GM10248 (cell line): ENCODE measurements around the gene PRDM16.

Source experiments
- CTCF ChIA-PET: fragments of 300-600 bp; sonication (Branson Sonifier 250); formaldehyde crosslinking; extraction: SDS; loops from one replicate; lab custom pipeline; 2021; ENCODE audit warnings: antibody characterized with exemption; lab: Yijun Ruan, JAX
- POLR2A ChIA-PET: fragments of 350-650 bp; sonication (Branson Sonifier 250); formaldehyde crosslinking; extraction: SDS; loops from one replicate; lab custom pipeline; 2020; ENCODE audit warnings: antibody characterized with exemption; lab: Yijun Ruan, JAX
- DNase-seq: peaks from one replicate; pipeline ENCODE4 v3.0.0; 2012; ENCODE audit errors: extremely low spot score
- CTCF ChIP-seq: IDR thresholded peaks from 2 replicates; pipeline ENCODE4 v1.5.1; 2012; ENCODE audit warnings: mild to moderate bottlenecking, low read depth; ENCODE audit errors: extremely low read depth, missing control alignments, control extremely low read depth

PRDM16 gene

GRCh38 chr1:3109355-3109754 is 40.4 kb downstream of the PRDM16 start:
- ChIA-PET CTCF (no interaction called here), POLR2A (no interaction called here)
- no peak for TF ChIP-seq CTCF

GRCh38 chr1:3111348-3112021 is 42.5 kb downstream of the PRDM16 start:
- ChIA-PET CTCF (no interaction called here), POLR2A (no interaction called here)
- TF ChIP-seq CTCF: no peak
- no peak for DNase-seq

More at GRCh38 chr1:3109355-3109754, 40.4 kb downstream of the PRDM16 start:
- no peak for DNase-seq

- DNase-seq: no peak
- CTCF ChIA-PET: no interaction called here
- TF ChIP-seq CTCF: no peak
- POLR2A ChIA-PET: no interaction called here
These were observed 43.5 kb downstream of the PRDM16 start for GRCh38 chr1:3112526-3112925.

DNA sequence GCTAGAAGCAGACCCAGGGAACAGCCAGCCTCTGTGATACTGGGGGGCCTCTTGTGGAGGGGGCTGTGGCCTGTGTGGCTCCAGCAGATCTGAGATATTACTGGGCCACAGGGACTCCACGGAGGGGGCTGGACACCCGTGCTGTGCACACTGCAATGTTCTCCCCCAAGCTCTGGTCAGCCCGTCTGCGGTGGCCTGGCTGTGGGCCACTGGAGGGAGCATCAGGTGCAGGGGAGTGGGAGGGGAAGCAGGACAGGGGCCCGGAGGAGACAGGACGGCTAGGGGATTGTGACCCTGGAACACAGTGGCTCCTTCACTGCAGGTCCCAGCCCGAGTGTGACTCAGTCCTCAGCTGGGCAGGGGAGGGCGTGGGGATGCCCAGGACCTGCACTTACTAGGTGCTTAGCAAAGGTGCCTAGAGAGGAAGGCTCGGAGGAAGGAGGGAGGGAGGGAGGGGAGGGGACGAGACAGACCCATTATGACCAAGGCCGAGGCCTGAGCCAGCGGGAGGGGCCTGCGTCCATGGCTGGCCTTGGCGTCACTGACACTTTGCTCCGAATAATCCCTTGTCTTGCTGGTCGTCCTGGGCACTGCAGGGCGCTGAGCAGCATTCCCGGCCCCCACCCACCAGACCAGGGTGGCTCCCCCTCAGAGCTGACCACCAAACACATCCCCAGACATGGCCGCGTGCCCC is 44.2 kb downstream of the PRDM16 start:
- ChIA-PET CTCF (no interaction called here), POLR2A (interaction anchor here (0.6 kb wide), 1 partner anchor 714 kb away, joined by 3 read pairs; no protein-coding TSS in a partner anchor)
- no peak for DNase-seq
- no peak for TF ChIP-seq CTCF

DNA sequence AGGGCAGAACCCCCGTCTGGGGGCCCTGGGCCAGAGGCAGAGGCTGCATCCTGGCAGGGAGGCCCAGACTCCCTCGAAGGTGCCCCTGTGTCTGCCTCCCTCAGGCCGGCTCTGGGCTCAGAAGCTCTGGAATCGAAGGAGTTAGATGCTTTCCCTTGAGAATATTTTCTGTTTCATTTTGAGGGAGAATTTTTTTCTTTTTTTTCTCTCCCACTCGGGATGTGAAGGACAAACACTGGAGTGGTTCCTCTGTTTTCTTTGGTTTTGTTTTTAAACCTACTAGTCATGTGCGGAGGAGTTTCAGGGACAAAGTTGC is 44.7 kb downstream of the PRDM16 start:
- no peak for TF ChIP-seq CTCF
- ChIA-PET POLR2A (no interaction called here), CTCF (no interaction called here)
- no peak for DNase-seq

DNA sequence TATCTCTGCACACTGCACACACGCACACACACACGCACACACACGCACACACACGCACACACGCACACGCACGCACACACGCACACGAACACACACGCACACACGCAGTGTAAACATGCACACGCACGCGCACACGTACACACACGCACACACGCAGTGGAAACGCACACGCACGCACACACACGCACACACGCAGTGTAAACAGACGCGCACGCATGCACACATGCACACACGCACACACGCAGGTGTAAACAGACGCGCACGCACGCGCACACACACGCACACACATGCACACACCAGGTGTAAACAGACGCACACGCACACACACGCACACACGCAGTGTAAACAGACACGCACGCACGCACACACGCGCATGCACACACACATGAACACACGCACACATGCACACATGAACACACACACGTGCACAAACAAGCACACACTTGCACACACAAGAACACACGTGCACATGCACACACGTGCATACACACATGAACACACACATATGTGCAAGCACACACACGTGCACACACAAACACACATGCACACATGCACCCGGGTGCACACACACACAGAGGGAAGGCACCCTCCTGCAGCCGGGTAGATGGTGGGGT is 45.2 kb downstream of the PRDM16 start:
- no peak for TF ChIP-seq CTCF
- DNase-seq: no peak
- ChIA-PET CTCF (no interaction called here), POLR2A (no interaction called here)
